ENCODE data around the gene WDR45. TPM values are rescaled to one million over a fixed set of nuclear protein-coding genes. Genes with fewer than 3 reads are reported as not detected.
"Not testable (repeated sequence)": the region's sequence is repeated elsewhere in the genome, so short reads cannot be mapped to it uniquely, and the experiment has no call there.

WDR45 gene
- 100 to 1,000 TPM in 2 of 6 donors, 10 to 100 TPM in 4; 55.9 to 165 (median 74.2) TPM for total RNA-seq

DNA sequence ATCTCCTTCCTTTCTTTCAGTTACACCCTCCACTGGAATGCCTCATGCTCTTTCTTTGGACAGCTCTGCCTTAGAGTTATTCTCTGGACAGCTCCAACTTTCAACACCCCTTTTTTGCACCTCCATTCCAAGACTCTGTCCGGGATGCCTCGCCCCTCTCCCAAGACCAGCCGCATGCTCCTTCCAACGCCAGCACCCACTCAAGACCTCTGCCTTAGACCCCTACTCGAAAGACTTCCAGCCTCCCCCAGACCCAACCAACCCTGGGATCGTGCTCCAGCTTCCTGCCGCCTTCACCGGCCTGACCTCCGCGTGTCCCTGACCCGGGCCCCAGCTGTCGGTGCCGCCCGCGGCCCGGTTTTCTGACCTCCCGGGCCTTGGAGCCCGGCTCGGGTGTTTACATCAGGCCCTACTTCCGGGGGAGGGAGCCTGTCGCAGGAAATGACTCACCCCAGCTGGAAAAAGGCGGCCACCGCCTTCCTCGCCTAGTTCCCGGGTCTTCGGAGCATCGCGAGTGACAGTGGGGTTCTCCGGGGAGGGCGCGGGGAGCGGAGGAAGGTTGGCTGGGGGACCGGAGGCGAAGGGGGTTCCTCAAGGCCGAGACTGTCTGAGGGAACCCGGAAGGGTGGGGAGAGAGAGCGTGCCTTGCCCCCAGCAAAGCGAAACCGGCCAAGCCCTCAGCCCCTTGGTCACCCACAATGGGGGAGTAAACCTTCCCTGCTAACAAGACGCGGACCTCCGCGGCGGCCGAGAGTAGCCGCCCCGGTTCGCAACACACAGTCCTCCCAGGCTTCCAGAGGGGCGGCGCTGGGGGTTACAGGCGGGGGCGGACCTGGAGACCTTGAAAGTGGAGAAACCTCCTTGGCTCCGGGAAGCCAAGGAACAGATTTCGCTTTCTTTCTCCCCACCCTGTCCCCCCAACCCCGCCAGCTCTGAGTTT is at the start of gene WDR45:
TSS of gene WDR45 (minus strand) at position 399 of the 940 bp plus-strand sequence. CDS start 1,792 bp downstream, outside the sequence.
- TF ChIP-seq POLR2AphosphoS5 (IDR thresholded peaks at IDR 0.05) (peak; percentile 78 to 87), CTCF (IDR thresholded peaks at IDR 0.05) (no peak), EP300 (IDR thresholded peaks at IDR 0.05) (peak in 1 of 4 donors; percentile 3), POLR2A (IDR thresholded peaks at IDR 0.05) (peak in 3 of 4 donors; percentile 62 to 82 (median 66))
- 0 to 49% methylated on average over 6 to 53 of the region's 55 CpGs for WGBS, 2 donors

GRCh38 chrX:49129427-49129826 is 49.7 kb upstream of the WDR45 start:
- Histone ChIP-seq H3K27ac (no peak overlapping the region), H3K4me3 (no peak overlapping the region), H3K9me3 (no peaks in the 10 kb centered on the region), H3K4me1 (no peaks in the 10 kb centered on the region), H3K36me3 (no peaks in the 10 kb centered on the region), H3K27me3 (no peaks in the 10 kb centered on the region)
- DNase-seq (peak in 1 of 2 donors; percentile 32), ATAC-seq (ENCODE audit: low FRiP score in 2 of 2) (no peak)
- WGBS, 2 donors = 59 to 70% methylated on average over 3 to 4 of the region's 4 CpGs
- TF ChIP-seq CTCF (IDR thresholded peaks at IDR 0.05) = no peak
- TF ChIP-seq POLR2A (IDR thresholded peaks at IDR 0.05) = no peak

More for the DNA sequence above, at the start of gene WDR45:
- no peaks in the 10 kb centered on the region for H3K27me3 ChIP-seq
- H3K36me3 ChIP-seq = peaks cover 0 to 22% (median 8%) of the 10 kb centered on the region in 4 donors
- ATAC-seq (ENCODE audit: low FRiP score in 2 of 2) (peak; percentile 84 to 97), DNase-seq (peak; percentile 75 to 86)
- no peaks in the 10 kb centered on the region for H3K9me3 ChIP-seq
- H3K4me3 ChIP-seq = peak within 1 kb of the TSS; percentile 45 to 67 (median 60)
- peaks cover 4 to 10% (median 5%) of the 10 kb centered on the region in 4 donors for H3K4me1 ChIP-seq
- H3K27ac ChIP-seq = peak within 1 kb of the TSS; percentile 92 to 97 (median 92)

DNA sequence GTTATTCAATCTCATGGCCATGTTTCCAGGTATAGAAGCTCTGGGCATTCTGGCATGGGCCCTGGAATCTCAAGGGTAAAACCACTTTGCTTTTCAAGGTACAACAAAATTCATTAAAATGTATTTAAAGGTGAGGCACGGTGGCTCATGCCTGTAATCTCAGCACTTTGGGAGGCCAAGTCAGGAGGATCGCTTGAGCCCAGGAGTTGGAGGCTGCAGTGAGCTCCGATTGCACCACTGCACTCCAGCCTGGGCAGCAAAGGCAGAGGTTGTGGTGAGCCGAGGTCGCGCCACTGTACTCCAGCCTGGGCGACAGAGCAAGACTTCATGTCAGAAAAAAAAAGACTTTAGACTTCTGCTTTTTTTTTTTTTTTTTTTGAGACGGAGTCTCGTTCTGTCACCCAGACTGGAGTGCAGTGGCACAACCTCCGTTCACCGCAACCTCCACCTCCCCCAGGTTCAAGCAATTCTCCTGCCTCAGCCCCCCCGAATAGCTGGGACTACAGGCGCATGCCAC is 48.1 kb upstream of the WDR45 start:
- not testable (repeated sequence) for H3K27ac ChIP-seq; ATAC-seq (ENCODE audit: low FRiP score in 2 of 2); H3K9me3 ChIP-seq; H3K36me3 ChIP-seq; H3K27me3 ChIP-seq; DNase-seq; H3K4me1 ChIP-seq; H3K4me3 ChIP-seq
- WGBS, 2 donors = 67 to 75% methylated on average over 9 to 13 of the region's 13 CpGs

GRCh38 chrX:49122499-49122898 is 42.8 kb upstream of the WDR45 start:
- peak overlapping the region in 1 of 4 donors; percentile 87 for H3K27ac ChIP-seq
- peak overlapping the region in 3 of 4 donors; percentile 63 to 77 (median 70) for H3K4me3 ChIP-seq
- 53 to 86% methylated on average over 1 to 3 of the region's 5 CpGs for whole genome bisulfite sequencing, 2 donors
- DNase-seq (peak in 1 of 2 donors; percentile 24), ATAC-seq (ENCODE audit: low FRiP score in 2 of 2) (no peak)
- no peaks in the 10 kb centered on the region for H3K27me3 ChIP-seq
- H3K9me3 ChIP-seq = peaks cover 0 to 6% (median 0%) of the 10 kb centered on the region in 4 donors
- H3K4me1 ChIP-seq = peaks cover 4 to 9% (median 5%) of the 10 kb centered on the region in 4 donors
- peaks cover 0 to 25% (median 2%) of the 10 kb centered on the region in 4 donors for H3K36me3 ChIP-seq
- TF ChIP-seq POLR2A (IDR thresholded peaks at IDR 0.05) = no peak
- TF ChIP-seq CTCF (IDR thresholded peaks at IDR 0.05) = no peak
- TF ChIP-seq EP300 (IDR thresholded peaks at IDR 0.05) = no peak
- TF ChIP-seq POLR2AphosphoS5 (IDR thresholded peaks at IDR 0.05) = no peak

DNA sequence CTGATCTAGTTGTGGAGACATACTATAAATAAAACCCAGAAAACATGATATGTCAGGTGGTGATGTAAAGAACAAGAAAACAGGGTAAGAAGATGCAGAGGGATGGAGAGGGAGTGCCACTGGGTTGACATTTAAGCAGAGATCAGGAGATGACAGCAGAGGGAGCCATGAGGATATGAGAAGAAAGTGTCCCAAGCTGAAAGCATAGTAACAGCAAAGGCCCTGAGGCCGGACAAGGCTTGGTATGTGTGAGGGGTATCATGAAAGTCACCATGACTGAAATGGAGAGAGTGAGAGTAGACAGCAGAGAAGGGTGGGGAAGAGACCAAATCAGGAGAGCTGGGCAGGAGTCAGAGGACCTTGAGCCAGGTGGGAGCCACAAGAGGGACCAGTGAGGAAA is 40.4 kb upstream of the WDR45 start:
- DNase-seq (no peak), ATAC-seq (ENCODE audit: low FRiP score in 2 of 2) (no peak)
- peaks cover 0 to 6% (median 0%) of the 10 kb centered on the region in 4 donors for H3K9me3 ChIP-seq
- WGBS, 2 donors = 63 to 70% methylated on average over 1 of the region's 1 CpG
- no peak overlapping the region for H3K27ac ChIP-seq
- peaks cover 4 to 9% (median 5%) of the 10 kb centered on the region in 4 donors for H3K4me1 ChIP-seq
- peaks cover 0 to 48% (median 17%) of the 10 kb centered on the region in 4 donors for H3K36me3 ChIP-seq
- no peak overlapping the region for H3K4me3 ChIP-seq
- no peaks in the 10 kb centered on the region for H3K27me3 ChIP-seq
- TF ChIP-seq POLR2A (IDR thresholded peaks at IDR 0.05) (no peak), EP300 (IDR thresholded peaks at IDR 0.05) (no peak), CTCF (IDR thresholded peaks at IDR 0.05) (no peak), POLR2AphosphoS5 (IDR thresholded peaks at IDR 0.05) (no peak)
